Stomach (tissue), 9 donors: ENCODE data around the gene TTC13. TPM values are rescaled to one million over a fixed set of nuclear protein-coding genes. Genes with fewer than 3 reads are reported as not detected.
A peak's percentile ranks its signal among the peaks of the same experiment; 100 is the strongest.

Experiments
- DNase-seq, 2 donors: peaks; one replicate each; pipeline versions ENCODE4 v3.0.0 to v3.0.0-alpha.2; 2013 to 2019
- H3K27ac ChIP-seq, 5 donors: fragments of 200-600 bp in 4 of 5; sonication (generic) in 4 of 5; one replicate each; pipeline ENCODE4 v1.5.1; 2013 to 2019; ENCODE audit warnings: mild to moderate bottlenecking in 1 of 5, moderate library complexity in 1 of 5
- H3K27me3 ChIP-seq, 3 donors: fragments of 200-600 bp; sonication (generic); one replicate each; pipeline ENCODE4 v1.5.1; 2017 to 2019; ENCODE audit warnings: mixed run types in 1 of 3
- H3K36me3 ChIP-seq, 4 donors: fragments of 200-600 bp; sonication (generic); 1 replicate in 3 of 4; 2 replicates in 1 of 4; pipeline ENCODE4 v1.5.1; 2016 to 2019
- H3K4me1 ChIP-seq, 4 donors: fragments of 200-600 bp; sonication (generic); one replicate each; pipeline ENCODE4 v1.5.1; 2016 to 2019
- H3K4me3 ChIP-seq, 4 donors: fragments of 200-600 bp; sonication (generic) in 3 of 4; one replicate each; pipeline ENCODE4 v1.5.1; 2016 to 2019; ENCODE audit warnings: mild to moderate bottlenecking in 1 of 4
- H3K9me3 ChIP-seq, 4 donors: fragments of 200-600 bp; sonication (generic); one replicate each; pipeline ENCODE4 v1.5.1; 2016 to 2019
- CTCF ChIP-seq, 7 experiments: fragments of 450-650 bp in 4 of 7; fragments of 200-600 bp in 3 of 7; sonication (generic) in 3 of 7; IDR thresholded peaks; one replicate each; pipeline ENCODE4 v1.5.1; 2016 to 2019; ENCODE audit warnings: antibody characterized with exemption in 7 of 7, control low read depth in 2 of 7, mild to moderate bottlenecking in 1 of 7
- EP300 ChIP-seq: sonication (generic); formaldehyde crosslinking; IDR thresholded peaks from one replicate; pipeline ENCODE4 v1.6.1; 2017; ENCODE audit warnings: antibody characterized with exemption
- POLR2A ChIP-seq, 4 donors: fragments of 450-650 bp; IDR thresholded peaks; one replicate each; pipeline ENCODE4 v1.6.1; 2016; ENCODE audit warnings: antibody characterized with exemption in 4 of 4, control low read depth in 2 of 4, mild to moderate bottlenecking in 1 of 4, moderate library complexity in 1 of 4
- POLR2AphosphoS5 ChIP-seq, 3 donors: sonication (generic); formaldehyde crosslinking; IDR thresholded peaks; one replicate each; pipeline ENCODE4 v1.6.1; 2016; ENCODE audit warnings: antibody characterized with exemption in 3 of 3
- WGBS, 5 donors: extraction: QIAGEN DNeasy Blood & Tissue Kit in 3 of 5; methylation state at CpG; one replicate each; pipeline versions ENCODE4 v1.1.5 to v1.1.7; 2013 to 2018; 5-methylcytosine and 5-hydroxymethylcytosine counted together
- intact Hi-C: fragments of 100-400 bp; cut with DNase I; formaldehyde crosslinking; loops from one replicate; pipeline ENCODE4 v1.15.1; 2023; ENCODE audit warnings: low total_unique reads
- polyA plus RNA-seq, 3 donors: library from polyadenylated mRNA; stranded (reverse); fragments of 200-250 nt; gene quantifications; one replicate each; pipeline ENCODE4 v1.2.3, GENCODE V29; 2013
- total RNA-seq, 5 donors: library from RNA; depleted of rRNA; stranded (reverse); fragments of >200 nt; gene quantifications; one replicate each; pipeline versions ENCODE4 v1.1.0 to v1.2.3, GENCODE V29; 2014 to 2016
- donor health status: healthy with polysubstance abuse.
- donor health status: Bipolar disorder and iron deficiency.
- donor health status: healthy.

TTC13 gene
- total and polyA plus RNA-seq, 8 donors, result 2.1 to 117 (median 35.4) TPM

GRCh38 chr1:230923176-230923575 is 55.5 kb downstream of the TTC13 start:
- H3K4me1 ChIP-seq, result peaks cover 0 to 15% (median 3%) of the 10 kb centered on the region in 4 donors
- 27 to 58% (median 50%) methylated on average over 4 of the region's 4 CpGs for WGBS, 5 donors
- DNase-seq, result no peak
- H3K9me3 ChIP-seq, result no peaks in the 10 kb centered on the region
- TF ChIP-seq CTCF (IDR thresholded peaks at IDR 0.05) (no peak), EP300 (no peak), POLR2AphosphoS5 (IDR thresholded peaks at IDR 0.05) (no peak)
- intact Hi-C loops, result no loop called here
- no peak overlapping the region for H3K27ac ChIP-seq
- H3K27me3 ChIP-seq, result no peaks in the 10 kb centered on the region
- peaks cover 28 to 96% (median 88%) of the 10 kb centered on the region in 4 donors for H3K36me3 ChIP-seq
- no peak overlapping the region for H3K4me3 ChIP-seq

GRCh38 chr1:230922620-230923019 is 56.0 kb downstream of the TTC13 start:
- Histone ChIP-seq H3K9me3 (no peaks in the 10 kb centered on the region), H3K36me3 (peaks cover 24 to 91% (median 84%) of the 10 kb centered on the region in 4 donors), H3K4me1 (peaks cover 0 to 15% (median 4%) of the 10 kb centered on the region in 4 donors), H3K4me3 (no peak overlapping the region), H3K27ac (no peak overlapping the region), H3K27me3 (no peaks in the 10 kb centered on the region)
- DNase-seq, result peak in 1 of 2 donors; percentile 59
- intact Hi-C loops, result no loop called here
- 34 to 62% (median 51%) methylated on average over 2 of the region's 2 CpGs for WGBS, 5 donors
- peak in 1 of 7 experiments; percentile 32 for TF ChIP-seq CTCF (IDR thresholded peaks at IDR 0.05)
- no peak for TF ChIP-seq POLR2AphosphoS5 (IDR thresholded peaks at IDR 0.05)
- no peak for TF ChIP-seq EP300
- no peak for TF ChIP-seq POLR2A (IDR thresholded peaks at IDR 0.05)

GRCh38 chr1:230919207-230919606 is 59.5 kb downstream of the TTC13 start:
- peaks cover 0 to 9% (median 7%) of the 10 kb centered on the region in 4 donors for H3K4me1 ChIP-seq
- DNase-seq, result no peak
- H3K27ac ChIP-seq, result no peak overlapping the region
- 28 to 38% (median 31%) methylated on average over 4 of the region's 4 CpGs for WGBS, 5 donors
- TF ChIP-seq EP300 (no peak), POLR2AphosphoS5 (IDR thresholded peaks at IDR 0.05) (no peak), CTCF (IDR thresholded peaks at IDR 0.05) (no peak), POLR2A (IDR thresholded peaks at IDR 0.05) (no peak)
- no peaks in the 10 kb centered on the region for H3K27me3 ChIP-seq
- H3K4me3 ChIP-seq, result no peak overlapping the region
- intact Hi-C loops, result loop anchor here (5.0 to 10.0 kb wide), 2 partner anchors 124 to 293 kb away; no protein-coding TSS in a partner anchor
- H3K36me3 ChIP-seq, result peaks cover 10 to 77% (median 73%) of the 10 kb centered on the region in 4 donors
- no peaks in the 10 kb centered on the region for H3K9me3 ChIP-seq

GRCh38 chr1:230917284-230918135 is 61.2 kb downstream of the TTC13 start:
- WGBS, 5 donors, result 43 to 50% (median 46%) methylated on average over 15 of the region's 15 CpGs
- intact Hi-C loops, result loop anchor here (5.0 to 10.0 kb wide), 2 partner anchors 123 to 295 kb away; no protein-coding TSS in a partner anchor
- TF ChIP-seq POLR2AphosphoS5 (IDR thresholded peaks at IDR 0.05) (peak in 1 of 3 donors; percentile 46), CTCF (IDR thresholded peaks at IDR 0.05) (peak in 5 of 7 experiments; percentile 19 to 68 (median 60)), POLR2A (IDR thresholded peaks at IDR 0.05) (no peak), EP300 (no peak)
- Histone ChIP-seq H3K27me3 (no peaks in the 10 kb centered on the region), H3K27ac (no peak overlapping the region), H3K4me3 (no peak overlapping the region), H3K9me3 (no peaks in the 10 kb centered on the region), H3K4me1 (peaks cover 0 to 7% (median 0%) of the 10 kb centered on the region in 4 donors), H3K36me3 (peaks cover 1 to 78% (median 72%) of the 10 kb centered on the region in 4 donors)
- DNase-seq, result peak; percentile 92 to 93
